GM12878 (cell line): ENCODE data around the gene CRBN. TPM values are rescaled to one million over a fixed set of nuclear protein-coding genes. Genes with fewer than 3 reads are reported as not detected.
A peak's percentile ranks its signal among the peaks of the same experiment; 100 is the strongest.

Experiments used
- BCL11A ChIP-seq: IDR thresholded peaks from 2 replicates; pipeline ENCODE4 v1.6.1; 2011; ENCODE audit warnings: low read depth, low read length
- BMI1 ChIP-seq: fragments of 450-650 bp; IDR thresholded peaks from 2 replicates; pipeline ENCODE4 v1.6.1; 2016; ENCODE audit warnings: mild to moderate bottlenecking, moderate library complexity, borderline replicate concordance
- CBX5 ChIP-seq: sonication (generic); IDR thresholded peaks from 2 replicates; pipeline ENCODE4 v1.6.1; 2016; ENCODE audit warnings: low read depth, moderate library complexity, mild to moderate bottlenecking, inconsistent platforms
- CTCF ChIP-seq, 3 experiments: IDR thresholded peaks in 2 of 3; conservative IDR thresholded peaks in 1 of 3; 2 replicates each; pipeline ENCODE4 v1.5.1; 2011; ENCODE audit warnings: low read depth in 3 of 3, low read length in 3 of 3, mild to moderate bottlenecking in 3 of 3, control low read depth in 2 of 3, moderate library complexity in 2 of 3, inconsistent platforms in 1 of 3, mixed read lengths in 1 of 3; ENCODE audit not compliant: control insufficient read depth in 2 of 3, insufficient read depth in 1 of 3; ENCODE audit errors: extremely low read depth in 1 of 3
- CUX1 ChIP-seq: IDR thresholded peaks from 2 replicates; pipeline ENCODE4 v1.6.1; 2012; ENCODE audit warnings: improper control_type of control experiment, low read depth, low read length; ENCODE audit not compliant: insufficient replicate concordance
- EED ChIP-seq: sonication (generic); IDR thresholded peaks from 2 replicates; pipeline ENCODE4 v1.6.1; 2016; ENCODE audit warnings: antibody characterized with exemption, low read depth
- ESRRA ChIP-seq: IDR thresholded peaks from 2 replicates; pipeline ENCODE4 v1.6.1; 2012; ENCODE audit warnings: mild to moderate bottlenecking, low read length, improper control_type of control experiment
- GATAD2B ChIP-seq: fragments of 450-650 bp; conservative IDR thresholded peaks from 2 replicates; pipeline ENCODE4 v1.6.1; 2017; ENCODE audit warnings: low read depth, mild to moderate bottlenecking, moderate library complexity
- HCFC1 ChIP-seq: fragments of 150-350 bp; IDR thresholded peaks from 2 replicates; pipeline ENCODE4 v1.6.1; 2014; ENCODE audit warnings: low read length
- MYB ChIP-seq: fragments of 150-350 bp; IDR thresholded peaks from 2 replicates; pipeline ENCODE4 v1.6.1; 2014; ENCODE audit warnings: mild to moderate bottlenecking, low read depth, low read length, borderline replicate concordance
- NFIC ChIP-seq: IDR thresholded peaks from 2 replicates; pipeline ENCODE4 v1.6.1; 2012; ENCODE audit warnings: low read depth, mild to moderate bottlenecking, inconsistent platforms, low read length, moderate library complexity
- NKRF ChIP-seq: fragments of 450-650 bp; conservative IDR thresholded peaks from 2 replicates; pipeline ENCODE4 v1.6.1; 2017; ENCODE audit warnings: mild to moderate bottlenecking, moderate library complexity
- NR2F1 ChIP-seq: fragments of 450-650 bp; conservative IDR thresholded peaks from 2 replicates; pipeline ENCODE4 v1.6.1; 2017; ENCODE audit warnings: mild to moderate bottlenecking
- POLR2AphosphoS5 ChIP-seq: IDR thresholded peaks from 2 replicates; pipeline ENCODE4 v1.6.1; 2011; ENCODE audit warnings: mild to moderate bottlenecking, low read length, inconsistent platforms
- RELA ChIP-seq: fragments of 450-650 bp; IDR thresholded peaks from 2 replicates; pipeline ENCODE4 v1.8.0; 2014; ENCODE audit warnings: borderline replicate concordance; ENCODE audit not compliant: partially characterized antibody
- SIN3A ChIP-seq: IDR thresholded peaks from 2 replicates; pipeline ENCODE4 v1.6.1; 2012; ENCODE audit warnings: low read depth, low read length, improper control_type of control experiment
- SIX5 ChIP-seq: IDR thresholded peaks from 2 replicates; pipeline ENCODE4 v1.6.1; 2011; ENCODE audit warnings: mild to moderate bottlenecking, low read depth, low read length, moderate library complexity; ENCODE audit not compliant: severe bottlenecking
- USF1 ChIP-seq: IDR thresholded peaks from 2 replicates; pipeline ENCODE4 v1.6.1; 2011; ENCODE audit warnings: borderline replicate concordance, low read depth, mild to moderate bottlenecking, moderate library complexity, mixed read lengths, low read length; ENCODE audit not compliant: insufficient read depth; ENCODE audit errors: extremely low read length
- YY1 ChIP-seq: IDR thresholded peaks from 2 replicates; pipeline ENCODE4 v1.6.1; 2011; ENCODE audit warnings: low read depth, mild to moderate bottlenecking, low read length
- ZNF217 ChIP-seq: fragments of 450-650 bp; IDR thresholded peaks from 2 replicates; pipeline ENCODE4 v1.6.1; 2017; ENCODE audit warnings: antibody characterized with exemption, mild to moderate bottlenecking
- ZSCAN29 ChIP-seq: fragments of 450-650 bp; IDR thresholded peaks from 2 replicates; pipeline ENCODE4 v1.6.1; 2017; ENCODE audit warnings: mild to moderate bottlenecking, moderate library complexity
- polyA plus RNA-seq, 11 experiments: library from polyadenylated mRNA; depleted of rRNA in 4 of 11; unstranded in 6 of 11; stranded (reverse) in 5 of 11; fragments of >200 nt; fragmentation: Nextera tagmentation in 4 of 11; fragmentation: Illumina TruSeq in 1 of 11; extraction: Ambion mirVana in 4 of 11; extraction: Trizol in 1 of 11; gene quantifications; 1 replicate in 1 of 11; 2 replicates in 10 of 11; pipeline versions ENCODE4 v1.2.1 to v1.2.3, GENCODE V29; 2011 to 2016; ENCODE audit warnings: inconsistent platforms in 2 of 11, missing spikeins in 2 of 11, low read depth in 1 of 11
- total RNA-seq, 4 experiments: library from RNA; depleted of rRNA in 3 of 4; stranded (reverse); fragments of >200 nt in 3 of 4; fragmentation: Illumina TruSeq in 1 of 4; extraction: Trizol in 1 of 4; gene quantifications; 2 replicates each; pipeline versions ENCODE4 v1.2.1 to v1.2.3, GENCODE V29; 2013 to 2021

CRBN gene
- total and polyA plus RNA-seq, 10 of the 15 experiments (the other 5 are each of a cell fraction or from before 2014, with no cell fraction given): 21.7 to 115 (median 35.8) TPM

GRCh38 chr3:3179407-3180094, at the start of gene CRBN (continued):
- no peak for TF ChIP-seq USF1
- TF ChIP-seq ZNF217: no peak
- no peak for TF ChIP-seq ZSCAN29
- TF ChIP-seq GATAD2B: peak; percentile 69; the same call in 1 of the 2 replicates
- no peak; the same call in 1 of the 2 replicates for TF ChIP-seq NFIC
- TF ChIP-seq EED: peak; percentile 46; the same call in 1 of the 2 replicates
- peak; percentile 86; the same call in 1 of the 2 replicates for TF ChIP-seq CBX5
- TF ChIP-seq SIX5: peak; percentile 38
- peak; percentile 99 for TF ChIP-seq YY1
- peak; percentile 74 for TF ChIP-seq HCFC1
- TF ChIP-seq CTCF (IDR thresholded peaks at IDR 0.05 in 2 of 3, conservative IDR thresholded peaks at IDR 0.05 in 1 of 3; ENCODE audit: control insufficient read depth in 2 of 3, extremely low read depth in 1 of 3, insufficient read depth in 1 of 3, low read depth in 3 of 3, low read length in 3 of 3): peak; percentile 94 to 98 (median 98)
- TF ChIP-seq BMI1: no peak
- no peak for TF ChIP-seq RELA
- TF ChIP-seq BCL11A: no peak
- peak; percentile 30; the same call in 1 of the 2 replicates for TF ChIP-seq NR2F1
- no peak for TF ChIP-seq CUX1
- TF ChIP-seq SIN3A: peak; percentile 63; the same call in 1 of the 2 replicates
- TF ChIP-seq NKRF: peak; percentile 57; the same call in 1 of the 2 replicates
- peak; percentile 33; the same call in 1 of the 2 replicates for TF ChIP-seq ESRRA
- TF ChIP-seq POLR2AphosphoS5: peak; percentile 86
- no peak for TF ChIP-seq MYB
